ENCODE data around the gene PDE2A.
A peak's percentile ranks its signal among the peaks of the same experiment; 100 is the strongest.

PDE2A gene

GRCh38 chr11:72680624-72681158 lies 6.5 kb upstream of the PDE2A start:
- no peak for DNase-seq (ENCODE audit: low read depth)
- no peak for TF ChIP-seq MYC (IDR thresholded peaks at IDR 0.05; ENCODE audit: low read depth, low read length)
- no peak for TF ChIP-seq CTCF (IDR thresholded peaks at IDR 0.05; ENCODE audit: low read depth, low read length)
- TF ChIP-seq MAX (IDR thresholded peaks at IDR 0.05; ENCODE audit: low read depth, low read length): no peak
- no peak for TF ChIP-seq POLR2A (IDR thresholded peaks at IDR 0.05; ENCODE audit: extremely low read depth, insufficient read length)
- H3K4me3 ChIP-seq (ENCODE audit: low read depth, low read length): no peak overlapping the region

- no peak overlapping the region for H3K4me3 ChIP-seq (ENCODE audit: low read depth, low read length)
- TF ChIP-seq POLR2A (IDR thresholded peaks at IDR 0.05; ENCODE audit: extremely low read depth, insufficient read length) (no peak), MYC (IDR thresholded peaks at IDR 0.05; ENCODE audit: low read depth, low read length) (no peak)
- no peak for DNase-seq (ENCODE audit: low read depth)
These were observed 5.6 kb upstream of the PDE2A start for GRCh38 chr11:72679869-72680268.

GRCh38 chr11:72678524-72678923 lies 4.3 kb upstream of the PDE2A start:
- no peak for TF ChIP-seq CTCF (IDR thresholded peaks at IDR 0.05; ENCODE audit: low read depth, low read length)
- no peak for TF ChIP-seq POLR2A (IDR thresholded peaks at IDR 0.05; ENCODE audit: extremely low read depth, insufficient read length)
- TF ChIP-seq MAX (IDR thresholded peaks at IDR 0.05; ENCODE audit: low read depth, low read length): no peak
- TF ChIP-seq MYC (IDR thresholded peaks at IDR 0.05; ENCODE audit: low read depth, low read length): no peak
- no peak overlapping the region for H3K4me3 ChIP-seq (ENCODE audit: low read depth, low read length)
- DNase-seq (ENCODE audit: low read depth): no peak

GRCh38 chr11:72676861-72677341 lies 2.7 kb upstream of the PDE2A start:
- no peak overlapping the region for H3K4me3 ChIP-seq (ENCODE audit: low read depth, low read length)
- TF ChIP-seq POLR2A (IDR thresholded peaks at IDR 0.05; ENCODE audit: extremely low read depth, insufficient read length): no peak
- peak; percentile 43; the same call in 1 of the 2 replicates for TF ChIP-seq MAX (IDR thresholded peaks at IDR 0.05; ENCODE audit: low read depth, low read length)
- peak; percentile 70 for DNase-seq (ENCODE audit: low read depth)

GRCh38 chr11:72675221-72675620 lies 999 bp upstream of the PDE2A start:
- DNase-seq (ENCODE audit: low read depth): no peak
- no peak overlapping the region for H3K4me3 ChIP-seq (ENCODE audit: low read depth, low read length)
- TF ChIP-seq CTCF (IDR thresholded peaks at IDR 0.05; ENCODE audit: low read depth, low read length): no peak
- TF ChIP-seq MAX (IDR thresholded peaks at IDR 0.05; ENCODE audit: low read depth, low read length): no peak
- no peak for TF ChIP-seq POLR2A (IDR thresholded peaks at IDR 0.05; ENCODE audit: extremely low read depth, insufficient read length)
- no peak for TF ChIP-seq MYC (IDR thresholded peaks at IDR 0.05; ENCODE audit: low read depth, low read length)

GRCh38 chr11:72673284-72673942 lies 809 bp downstream of the PDE2A start:
- DNase-seq (ENCODE audit: low read depth): peak; percentile 44
- TF ChIP-seq CTCF (IDR thresholded peaks at IDR 0.05; ENCODE audit: low read depth, low read length): no peak
- TF ChIP-seq MAX (IDR thresholded peaks at IDR 0.05; ENCODE audit: low read depth, low read length): peak; percentile 6; the same call in 1 of the 2 replicates
- H3K4me3 ChIP-seq (ENCODE audit: low read depth, low read length): no peak overlapping the region
